ENCODE measurements around the gene SLC6A18. TPM values are rescaled to one million over a fixed set of nuclear protein-coding genes. Genes with fewer than 3 reads are reported as not detected.
"Not testable (repeated sequence)": the region's sequence is repeated elsewhere in the genome, so short reads cannot be mapped to it uniquely, and the experiment has no call there.

The SLC6A18 gene
- total and polyA plus RNA-seq, 9 of the 15 experiments (the other 6 are each of a cell fraction or from before 2014, with no cell fraction given) = not detected

- POLR2A ChIA-PET = interaction anchor here (0.6 kb wide), 3 partner anchors 8 to 658 kb away, joined by 3 read pairs; no protein-coding TSS in a partner anchor
- not testable (repeated sequence) for BruUV-seq (replicated peaks); FAIRE-seq
Measured at GRCh38 chr5:1284336-1284970, 59.3 kb downstream of the SLC6A18 start.

GRCh38 chr5:1285141-1285540 is 60.0 kb downstream of the SLC6A18 start:
- peaks cover 0 to 27% of the 10 kb centered on the region in 2 experiments; a peak in 1 of 5 replicates for H3K4me1 ChIP-seq (replicated peaks in 1 of 2; ENCODE audit: control insufficient read depth in 2 of 2, insufficient read depth in 2 of 2, low read length in 2 of 2)
- no peaks in the 10 kb centered on the region for H3K9me1 ChIP-seq (ENCODE audit: control insufficient read depth, insufficient read depth, low read length)
- DNase-seq (ENCODE audit: extremely low read depth in 1 of 4, low spot score in 3 of 4) (no peak), ATAC-seq (no peak), FAIRE-seq (no peak)
- POLR2A ChIA-PET = interaction anchor here (0.6 to 0.7 kb wide), 3 partner anchors 9 to 1082 kb away, joined by 3 to 4 read pairs (median 3); no protein-coding TSS in a partner anchor
- H2AFZ ChIP-seq (ENCODE audit: low read depth, low read length) = no peak overlapping the region
- H3K27me3 ChIP-seq (ENCODE audit: control insufficient read depth in 2 of 2, insufficient read depth in 2 of 2, low read length in 2 of 2) = peaks cover 19 to 77% of the 10 kb centered on the region in 2 experiments
- WGBS (ENCODE audit: insufficient coverage, low coverage, missing lambda C conversion rate) = 16% methylated on average over 10 of the region's 12 CpGs
- no peak overlapping the region for H3K9ac ChIP-seq (ENCODE audit: insufficient read depth in 1 of 2, low read depth in 2 of 2, low read length in 2 of 2)
- H3K4me3 ChIP-seq = no peak overlapping the region
- BruUV-seq (replicated peaks) = no TSS peak
- H3K27ac ChIP-seq (ENCODE audit: extremely low read depth, low read depth, low read length) = no peak overlapping the region
- peaks cover 9% of the 10 kb centered on the region; the same call in 1 of the 2 replicates for H4K20me1 ChIP-seq (replicated peaks; ENCODE audit: control insufficient read depth, insufficient read depth, low read length)
- intact Hi-C loops (cut with micrococcal nuclease) = no loop called here
- H3K9me3 ChIP-seq (replicated peaks; ENCODE audit: control insufficient read depth, insufficient read depth, low read depth, low read length) = no peaks in the 10 kb centered on the region
- CTCF ChIA-PET (ENCODE audit: low intra/inter-chr PET ratio) = no interaction called here
- H3K79me2 ChIP-seq (ENCODE audit: control insufficient read depth, insufficient read depth, low read length) = no peaks in the 10 kb centered on the region
- H3K4me2 ChIP-seq (ENCODE audit: insufficient read depth, low read length) = no peak overlapping the region
- in situ Hi-C loops (cut with MboI) = no loop called here
- H3K36me3 ChIP-seq (ENCODE audit: control insufficient read depth, insufficient read depth, low read length) = no peaks in the 10 kb centered on the region
- TF ChIP-seq ZNF280B (CRISPR knock-in tag; IDR thresholded peaks at IDR 0.05) = no peak
- no peak for TF ChIP-seq ZNF444 (CRISPR knock-in tag; IDR thresholded peaks at IDR 0.05)
- no peak for TF ChIP-seq MTA2 (IDR thresholded peaks at IDR 0.05; ENCODE audit: low read depth)
- TF ChIP-seq MNT (conservative IDR thresholded peaks at IDR 0.05) = no peak
- TF ChIP-seq SIX5 (IDR thresholded peaks at IDR 0.05; ENCODE audit: borderline replicate concordance in 1 of 2, insufficient read depth in 1 of 2, low read depth in 1 of 2, low read length in 2 of 2) = no peak

More at GRCh38 chr5:1284336-1284970, 59.3 kb downstream of the SLC6A18 start:
- H4K20me1 ChIP-seq (replicated peaks; ENCODE audit: control insufficient read depth, insufficient read depth, low read length); in situ Hi-C loops (cut with MboI); H3K27ac ChIP-seq (ENCODE audit: extremely low read depth, low read depth, low read length); ATAC-seq; CTCF ChIA-PET (ENCODE audit: low intra/inter-chr PET ratio); intact Hi-C loops (cut with micrococcal nuclease); H3K9ac ChIP-seq (ENCODE audit: insufficient read depth in 1 of 2, low read depth in 2 of 2, low read length in 2 of 2); H3K36me3 ChIP-seq (ENCODE audit: control insufficient read depth, insufficient read depth, low read length); DNase-seq (ENCODE audit: extremely low read depth in 1 of 4, low spot score in 3 of 4); H3K4me2 ChIP-seq (ENCODE audit: insufficient read depth, low read length); H3K9me3 ChIP-seq (replicated peaks; ENCODE audit: control insufficient read depth, insufficient read depth, low read depth, low read length); H3K79me2 ChIP-seq (ENCODE audit: control insufficient read depth, insufficient read depth, low read length); H3K9me1 ChIP-seq (ENCODE audit: control insufficient read depth, insufficient read depth, low read length); H3K4me3 ChIP-seq; H2AFZ ChIP-seq (ENCODE audit: low read depth, low read length): not testable (repeated sequence)
- Histone ChIP-seq H3K27me3 (ENCODE audit: control insufficient read depth in 2 of 2, insufficient read depth in 2 of 2, low read length in 2 of 2) (peaks cover 20 to 84% of the 10 kb centered on the region in 2 experiments), H3K4me1 (replicated peaks in 1 of 2; ENCODE audit: control insufficient read depth in 2 of 2, insufficient read depth in 2 of 2, low read length in 2 of 2) (peaks cover 0 to 27% of the 10 kb centered on the region in 2 experiments; a peak in 1 of 5 replicates)
- WGBS (ENCODE audit: insufficient coverage, low coverage, missing lambda C conversion rate) = 27% methylated on average over 25 of the region's 27 CpGs

Measured in K562 (cell line).